ENCODE results near the gene RECQL5. TPM values are rescaled to one million over a fixed set of nuclear protein-coding genes. Genes with fewer than 3 reads are reported as not detected.
A peak's percentile ranks its signal among the peaks of the same experiment; 100 is the strongest.

The RECQL5 gene
- total RNA-seq, 1 donor from 2014 or later, result 44.0 TPM

DNA sequence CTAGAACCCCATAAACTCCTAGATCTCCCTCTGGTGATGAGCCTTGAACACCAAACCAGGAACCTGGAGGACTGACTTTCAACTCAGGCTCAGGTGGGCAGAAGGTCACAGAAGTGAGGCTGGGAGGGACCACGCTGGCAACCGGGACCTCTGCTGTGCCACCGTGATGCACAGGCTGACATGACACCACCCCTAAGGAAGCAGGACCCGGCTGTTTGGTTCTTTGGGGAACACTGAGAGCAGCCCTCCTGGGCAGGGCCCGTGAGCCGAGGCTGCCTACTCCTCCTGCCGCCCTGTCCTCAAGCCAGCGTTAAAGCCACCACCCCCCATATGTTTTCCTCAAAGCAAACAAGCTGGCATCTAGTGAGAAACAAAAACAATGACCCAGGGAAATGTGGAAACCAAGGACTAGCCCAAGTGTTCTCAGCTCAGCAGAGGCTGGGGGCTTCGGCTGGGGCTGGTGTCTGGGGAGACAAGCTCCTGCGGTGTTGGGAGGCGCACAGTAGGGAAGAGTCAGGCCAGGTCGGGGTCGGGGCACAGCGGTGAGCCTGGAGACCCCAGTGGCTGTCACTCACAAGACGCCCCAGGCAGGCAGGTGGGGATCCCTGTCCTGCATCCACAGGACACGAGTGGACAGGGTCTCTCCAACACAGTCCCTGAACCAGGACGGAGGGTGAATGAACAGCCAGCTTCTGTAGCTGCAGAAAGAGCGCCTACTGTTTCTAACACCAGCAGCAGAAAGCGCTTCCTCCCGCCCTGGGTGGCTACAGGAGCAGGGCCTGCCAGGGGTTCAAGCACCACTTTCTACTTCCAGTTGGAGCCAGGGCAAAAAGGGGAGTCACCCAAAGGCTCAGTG is 32.0 kb downstream of the RECQL5 start:
- H3K9me3 ChIP-seq, result no peaks in the 10 kb centered on the region
- H3K27me3 ChIP-seq, result no peaks in the 10 kb centered on the region
- H3K4me3 ChIP-seq, result peak overlapping the region in 1 of 2 donors; percentile 10
- no peaks in the 10 kb centered on the region for H3K36me3 ChIP-seq
- peaks cover 25% of the 10 kb centered on the region for H3K4me1 ChIP-seq
- peak overlapping the region; percentile 89 for H3K27ac ChIP-seq
- TF ChIP-seq POLR2A (IDR thresholded peaks at IDR 0.05), result no peak
- no peak for DNase-seq (ENCODE audit: extremely low spot score in 2 of 2)
- intact Hi-C loops (cut with DNase I), result loop anchor here (5.0 kb wide), 1 partner anchor 117 kb away; no protein-coding TSS in a partner anchor

DNA sequence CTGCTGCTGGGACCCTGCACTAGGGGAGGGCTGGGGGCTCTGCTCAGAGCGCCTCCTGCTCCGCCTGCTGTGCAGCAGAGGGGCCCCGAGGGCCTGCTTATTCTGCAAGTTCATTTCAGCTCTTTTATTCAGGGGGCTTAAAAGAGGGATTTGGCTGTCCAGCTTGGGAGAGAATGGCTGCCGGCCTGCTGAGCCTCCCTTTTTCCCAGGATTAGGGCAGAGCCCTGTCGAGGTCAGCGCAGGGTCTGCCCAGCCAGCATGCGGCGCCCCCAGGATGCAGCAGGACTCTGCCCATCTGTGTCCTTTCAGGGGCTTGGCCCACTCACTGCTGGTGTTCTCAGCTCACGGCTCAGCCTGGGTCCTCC is 32.6 kb downstream of the RECQL5 start:
- peak overlapping the region; percentile 89 for H3K27ac ChIP-seq
- intact Hi-C loops (cut with DNase I), result loop anchor here (5.0 kb wide), 1 partner anchor 118 kb away; no protein-coding TSS in a partner anchor
- TF ChIP-seq POLR2AphosphoS5 (IDR thresholded peaks at IDR 0.05; ENCODE audit: insufficient read depth in 1 of 2, low read depth in 1 of 2), result no peak
- TF ChIP-seq, protein P1, sequence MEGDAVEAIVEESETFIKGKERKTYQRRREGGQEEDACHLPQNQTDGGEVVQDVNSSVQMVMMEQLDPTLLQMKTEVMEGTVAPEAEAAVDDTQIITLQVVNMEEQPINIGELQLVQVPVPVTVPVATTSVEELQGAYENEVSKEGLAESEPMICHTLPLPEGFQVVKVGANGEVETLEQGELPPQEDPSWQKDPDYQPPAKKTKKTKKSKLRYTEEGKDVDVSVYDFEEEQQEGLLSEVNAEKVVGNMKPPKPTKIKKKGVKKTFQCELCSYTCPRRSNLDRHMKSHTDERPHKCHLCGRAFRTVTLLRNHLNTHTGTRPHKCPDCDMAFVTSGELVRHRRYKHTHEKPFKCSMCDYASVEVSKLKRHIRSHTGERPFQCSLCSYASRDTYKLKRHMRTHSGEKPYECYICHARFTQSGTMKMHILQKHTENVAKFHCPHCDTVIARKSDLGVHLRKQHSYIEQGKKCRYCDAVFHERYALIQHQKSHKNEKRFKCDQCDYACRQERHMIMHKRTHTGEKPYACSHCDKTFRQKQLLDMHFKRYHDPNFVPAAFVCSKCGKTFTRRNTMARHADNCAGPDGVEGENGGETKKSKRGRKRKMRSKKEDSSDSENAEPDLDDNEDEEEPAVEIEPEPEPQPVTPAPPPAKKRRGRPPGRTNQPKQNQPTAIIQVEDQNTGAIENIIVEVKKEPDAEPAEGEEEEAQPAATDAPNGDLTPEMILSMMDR (IDR thresholded peaks at IDR 0.05), result no peak
- no peak for TF ChIP-seq POLR2A (IDR thresholded peaks at IDR 0.05)
- peaks cover 25% of the 10 kb centered on the region for H3K4me1 ChIP-seq
- no peaks in the 10 kb centered on the region for H3K9me3 ChIP-seq
- no peak for DNase-seq (ENCODE audit: extremely low spot score in 2 of 2)
- H3K27me3 ChIP-seq, result no peaks in the 10 kb centered on the region
- H3K36me3 ChIP-seq, result no peaks in the 10 kb centered on the region
- peak overlapping the region in 1 of 2 donors; percentile 10 for H3K4me3 ChIP-seq

DNA sequence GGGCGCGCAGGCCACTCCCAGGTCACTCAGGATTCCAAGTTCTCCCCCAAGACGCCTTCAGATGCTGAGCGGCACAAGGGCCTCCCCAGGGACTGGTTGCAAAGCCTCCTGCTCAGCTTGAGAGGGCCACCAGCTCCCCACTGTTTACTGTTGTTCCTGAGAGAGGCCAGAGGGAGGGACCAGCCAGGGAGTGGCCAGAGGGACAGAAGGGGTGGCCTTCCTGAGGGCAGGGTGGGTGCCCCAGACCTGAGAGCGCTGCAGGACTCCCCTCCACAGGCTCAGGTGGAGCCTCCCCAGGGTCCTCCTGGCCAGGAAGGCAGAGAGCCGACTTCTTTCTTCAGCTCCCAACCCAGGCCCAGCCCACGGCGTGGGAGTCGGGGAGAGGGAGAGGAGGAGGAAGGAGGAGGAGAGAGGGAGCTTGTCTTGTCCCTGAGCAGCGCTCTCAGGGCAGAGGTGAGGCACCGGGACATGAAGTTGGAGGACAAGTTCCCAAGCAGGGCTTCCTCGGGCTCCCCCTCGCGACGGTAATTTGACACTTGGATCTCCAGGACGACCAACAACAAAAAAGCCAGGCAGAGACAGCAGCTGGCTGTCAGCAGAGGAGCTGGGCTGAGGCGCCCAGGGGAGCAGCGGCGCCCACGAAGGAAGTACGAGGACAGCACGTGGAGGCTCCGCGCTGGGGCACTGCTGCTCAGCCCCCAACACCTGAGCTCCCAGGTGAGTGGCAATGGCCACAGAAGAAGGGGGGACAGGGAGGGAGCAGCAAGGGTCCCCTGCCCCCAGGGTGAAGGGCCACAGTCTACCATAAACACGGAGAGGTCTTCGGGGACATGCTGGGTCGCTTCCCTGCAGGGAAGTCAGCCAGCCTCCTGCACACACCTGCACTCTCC is 33.2 kb downstream of the RECQL5 start:
- peaks cover 25% of the 10 kb centered on the region for H3K4me1 ChIP-seq
- TF ChIP-seq, protein P1 (IDR thresholded peaks at IDR 0.05), result peak; percentile 18 to 52 (median 33)
- TF ChIP-seq POLR2AphosphoS5 (IDR thresholded peaks at IDR 0.05; ENCODE audit: insufficient read depth in 1 of 2, low read depth in 1 of 2) (peak; percentile 18 to 20), POLR2A (IDR thresholded peaks at IDR 0.05) (no peak)
- H3K9me3 ChIP-seq, result no peaks in the 10 kb centered on the region
- peak overlapping the region; percentile 10 to 36 for H3K4me3 ChIP-seq
- H3K27me3 ChIP-seq, result no peaks in the 10 kb centered on the region
- intact Hi-C loops (cut with DNase I), result loop anchor here (5.0 kb wide), 1 partner anchor 119 kb away; no protein-coding TSS in a partner anchor
- H3K36me3 ChIP-seq, result no peaks in the 10 kb centered on the region
- DNase-seq (ENCODE audit: extremely low spot score in 2 of 2), result peak in 1 of 2 donors; percentile 93
- peak overlapping the region; percentile 89 for H3K27ac ChIP-seq

DNA sequence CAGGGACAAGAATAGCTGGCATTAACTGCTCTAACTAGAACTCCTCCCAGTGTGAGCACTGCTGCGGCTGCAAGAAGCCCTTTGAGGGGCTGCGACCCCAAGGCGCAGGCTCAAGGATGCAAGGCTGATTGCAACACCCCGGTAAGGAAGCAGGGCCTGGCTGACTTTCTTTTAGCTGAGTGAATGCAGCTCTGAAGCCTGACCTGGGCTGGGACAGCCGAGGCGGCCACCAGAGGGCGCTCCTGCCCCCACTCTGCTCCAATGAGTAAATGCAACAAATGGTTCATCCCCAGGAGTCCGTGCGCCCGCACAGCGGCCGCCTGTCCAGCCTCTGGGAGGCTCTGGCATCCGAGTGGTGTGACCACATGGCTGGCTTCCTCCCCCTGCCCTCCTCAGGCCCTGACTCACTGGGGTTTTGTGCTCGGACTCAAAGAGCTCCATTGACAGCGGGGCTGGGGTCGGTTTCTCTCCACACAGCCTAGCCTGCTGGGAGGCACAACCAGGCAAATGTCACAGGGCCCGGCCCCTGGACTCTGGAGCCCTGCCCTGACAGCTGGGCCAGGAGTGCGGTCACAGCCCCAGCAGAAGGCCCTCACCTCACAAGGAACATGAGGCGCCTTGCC is 34.0 kb downstream of the RECQL5 start, which contains the start of gene SMIM5:
Gene SMIM5, plus strand, starts transcription at position 572 of the 623 bp plus-strand sequence. CDS start 6,768 bp downstream, outside the sequence.
- H3K4me1 ChIP-seq, result peaks cover 25% of the 10 kb centered on the region
- intact Hi-C loops (cut with DNase I), result loop anchor here (5.0 kb wide), 1 partner anchor 119 kb away; no protein-coding TSS in a partner anchor
- no peaks in the 10 kb centered on the region for H3K27me3 ChIP-seq
- peak within 1 kb of the TSS; percentile 10 to 36 for H3K4me3 ChIP-seq
- no peaks in the 10 kb centered on the region for H3K9me3 ChIP-seq
- TF ChIP-seq, protein P1 (IDR thresholded peaks at IDR 0.05), result peak; percentile 86 to 94 (median 90)
- TF ChIP-seq POLR2AphosphoS5 (IDR thresholded peaks at IDR 0.05; ENCODE audit: insufficient read depth in 1 of 2, low read depth in 1 of 2) (peak; percentile 63 to 68), POLR2A (IDR thresholded peaks at IDR 0.05) (no peak)
- DNase-seq (ENCODE audit: extremely low spot score in 2 of 2), result peak in 1 of 2 donors; percentile 96
- peak within 1 kb of the TSS; percentile 89 for H3K27ac ChIP-seq
- H3K36me3 ChIP-seq, result no peaks in the 10 kb centered on the region

DNA sequence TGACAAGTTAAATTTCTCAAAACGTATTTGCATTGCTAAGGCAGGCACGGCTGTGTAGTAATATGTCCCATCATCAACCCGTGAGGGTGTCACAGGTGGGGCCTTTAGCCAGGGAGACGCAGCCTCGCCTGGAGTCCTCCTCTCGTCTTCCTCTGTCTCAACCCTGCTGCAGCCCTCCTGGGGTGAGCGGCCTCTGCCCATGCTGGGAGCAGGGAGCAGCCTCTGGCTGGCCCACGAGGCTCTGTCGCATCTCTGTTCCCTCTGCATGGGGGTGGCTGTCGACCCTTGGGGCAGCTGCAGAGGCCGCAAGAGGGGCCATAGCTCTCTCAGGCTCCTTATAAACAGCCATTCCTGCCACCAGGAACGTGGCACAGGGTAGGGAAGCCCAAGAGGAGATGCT is 34.5 kb downstream of the RECQL5 start:
- Histone ChIP-seq H3K36me3 (no peaks in the 10 kb centered on the region), H3K27ac (peak overlapping the region; percentile 60), H3K27me3 (no peaks in the 10 kb centered on the region), H3K9me3 (no peaks in the 10 kb centered on the region), H3K4me1 (peaks cover 25% of the 10 kb centered on the region), H3K4me3 (no peak overlapping the region)
- TF ChIP-seq, protein P1 (IDR thresholded peaks at IDR 0.05), result no peak
- TF ChIP-seq POLR2AphosphoS5 (IDR thresholded peaks at IDR 0.05; ENCODE audit: insufficient read depth in 1 of 2, low read depth in 1 of 2) (no peak), POLR2A (IDR thresholded peaks at IDR 0.05) (no peak)
- DNase-seq (ENCODE audit: extremely low spot score in 2 of 2), result no peak
- intact Hi-C loops (cut with DNase I), result loop anchor here (5.0 kb wide), 1 partner anchor 120 kb away; no protein-coding TSS in a partner anchor

All from vagina (tissue), 2 donors.